Hepatocyte (in vitro differentiated cells): ENCODE measurements around the gene DISC1.

Experiments
- CTCF ChIP-seq: fragments of 200-600 bp; sonication (generic); IDR thresholded peaks from 2 replicates; pipeline ENCODE4 v1.5.1; 2016; ENCODE audit warnings: antibody characterized with exemption, mild to moderate bottlenecking; ENCODE audit not compliant: poor library complexity
- EZH2 ChIP-seq: fragments of 200-600 bp; sonication (generic); IDR thresholded peaks from 2 replicates; pipeline ENCODE4 v1.6.1; 2016; ENCODE audit warnings: antibody characterized with exemption, mild to moderate bottlenecking, borderline replicate concordance
- EZH2phosphoT487 ChIP-seq: fragments of 200-600 bp; sonication (generic); IDR thresholded peaks from one replicate; pipeline ENCODE4 v1.6.1; 2018; ENCODE audit warnings: antibody characterized with exemption, mild to moderate bottlenecking, low read depth, moderate library complexity; ENCODE audit not compliant: unreplicated experiment, severe bottlenecking

- TF ChIP-seq CTCF (no peak), EZH2phosphoT487 (no peak), EZH2 (no peak)
These were observed 124.8 kb downstream of the DISC1 start for GRCh38 chr1:231751415-231751814.
